Epithelial cell of proximal tubule (primary cell): Measurements from ENCODE around the gene PRRX2. TPM values are rescaled to one million over a fixed set of nuclear protein-coding genes. Genes with fewer than 3 reads are reported as not detected.

ENCODE experiments used
- DNase-seq: peaks from one replicate; pipeline ENCODE4 v3.0.0-alpha.2; 2011; ENCODE audit warnings: low read depth
- H3K4me3 ChIP-seq: 2 replicates; pipeline ENCODE4 v1.5.1; 2011; ENCODE audit warnings: low read depth, mild to moderate bottlenecking, low read length
- total RNA-seq: library from RNA; depleted of rRNA; stranded (reverse); fragments of >200 nt; gene quantifications from 2 replicates; pipeline ENCODE4 v1.2.3, GENCODE V29; 2015
- TF ChIP-seq, protein P1 (sequence below): conservative IDR thresholded peaks from 2 replicates; pipeline ENCODE4 v1.5.1; 2012; ENCODE audit warnings: low read depth, mild to moderate bottlenecking, low read length

PRRX2 gene
- total RNA-seq, 1 donor from 2014 or later, result 0.17 TPM

DNA sequence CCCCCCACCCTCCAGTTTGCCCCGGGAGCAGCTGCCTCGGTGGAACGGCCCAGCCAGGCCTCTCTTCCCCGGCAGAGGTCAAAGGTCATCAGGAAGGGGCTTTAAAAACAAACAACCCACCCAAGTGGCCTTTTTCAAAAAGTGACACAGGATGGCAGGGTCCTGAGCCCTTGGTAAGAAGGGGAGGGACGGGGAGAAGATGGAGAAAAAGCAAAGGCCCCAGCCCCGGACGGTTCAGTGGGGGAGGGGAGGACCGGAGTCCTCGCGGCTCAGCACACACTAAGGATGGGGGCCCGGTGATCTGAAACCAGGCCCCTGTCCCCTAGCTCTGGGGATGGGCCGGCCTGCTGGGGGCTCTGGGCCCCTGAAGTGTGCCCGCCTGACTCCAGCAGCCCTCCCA, 1.1 kb downstream of the PRRX2 start:
- H3K4me3 ChIP-seq, result no peak overlapping the region
- TF ChIP-seq, protein P1, sequence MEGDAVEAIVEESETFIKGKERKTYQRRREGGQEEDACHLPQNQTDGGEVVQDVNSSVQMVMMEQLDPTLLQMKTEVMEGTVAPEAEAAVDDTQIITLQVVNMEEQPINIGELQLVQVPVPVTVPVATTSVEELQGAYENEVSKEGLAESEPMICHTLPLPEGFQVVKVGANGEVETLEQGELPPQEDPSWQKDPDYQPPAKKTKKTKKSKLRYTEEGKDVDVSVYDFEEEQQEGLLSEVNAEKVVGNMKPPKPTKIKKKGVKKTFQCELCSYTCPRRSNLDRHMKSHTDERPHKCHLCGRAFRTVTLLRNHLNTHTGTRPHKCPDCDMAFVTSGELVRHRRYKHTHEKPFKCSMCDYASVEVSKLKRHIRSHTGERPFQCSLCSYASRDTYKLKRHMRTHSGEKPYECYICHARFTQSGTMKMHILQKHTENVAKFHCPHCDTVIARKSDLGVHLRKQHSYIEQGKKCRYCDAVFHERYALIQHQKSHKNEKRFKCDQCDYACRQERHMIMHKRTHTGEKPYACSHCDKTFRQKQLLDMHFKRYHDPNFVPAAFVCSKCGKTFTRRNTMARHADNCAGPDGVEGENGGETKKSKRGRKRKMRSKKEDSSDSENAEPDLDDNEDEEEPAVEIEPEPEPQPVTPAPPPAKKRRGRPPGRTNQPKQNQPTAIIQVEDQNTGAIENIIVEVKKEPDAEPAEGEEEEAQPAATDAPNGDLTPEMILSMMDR, result no peak

DNA sequence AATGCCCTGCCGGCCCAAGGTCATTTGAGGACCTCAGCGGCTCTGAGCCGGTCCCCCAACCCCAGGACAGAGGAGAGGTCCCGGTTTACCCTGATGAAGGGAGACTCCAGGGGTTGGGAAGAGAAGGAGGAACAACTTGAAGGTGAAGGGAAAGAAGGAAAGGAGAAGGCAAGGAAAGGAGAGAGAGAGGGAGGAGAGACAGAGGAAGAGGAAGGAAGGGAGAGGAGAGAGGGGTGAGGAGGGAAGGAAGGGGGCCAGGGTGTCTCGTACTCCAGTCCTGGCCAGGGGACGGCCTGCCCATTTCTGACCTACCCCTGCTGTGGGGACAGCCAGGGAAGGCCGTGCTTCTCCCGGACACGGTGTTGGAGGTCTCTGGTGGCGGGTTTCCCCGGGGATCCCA, 1.9 kb downstream of the PRRX2 start:
- no peak for DNase-seq
- TF ChIP-seq, protein P1, result no peak
- no peak overlapping the region for H3K4me3 ChIP-seq

More for the DNA sequence above, 1.1 kb downstream of the PRRX2 start:
- no peak for DNase-seq

DNA sequence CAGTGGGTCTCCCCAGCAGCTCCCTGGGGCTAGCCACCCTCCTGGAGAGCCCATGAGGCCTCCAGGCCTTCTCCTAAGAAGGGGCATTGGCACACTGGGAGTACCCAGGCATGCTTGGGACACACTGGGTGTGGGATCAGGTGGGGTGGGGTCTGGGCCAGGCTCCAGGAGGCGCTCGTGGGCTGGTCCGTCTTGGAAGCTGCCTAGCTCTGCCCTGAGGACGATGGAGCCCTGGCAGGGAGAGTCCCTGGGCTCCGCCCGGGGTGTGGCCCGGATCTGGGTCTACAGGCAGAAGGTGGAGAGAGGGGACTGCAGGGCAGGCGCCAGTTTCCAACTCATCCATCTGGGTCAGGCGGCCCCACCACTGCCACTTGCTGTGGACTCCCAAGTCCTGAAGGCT, 2.4 kb downstream of the PRRX2 start:
- TF ChIP-seq, protein P1, result no peak
- DNase-seq, result no peak
- H3K4me3 ChIP-seq, result no peak overlapping the region

DNA sequence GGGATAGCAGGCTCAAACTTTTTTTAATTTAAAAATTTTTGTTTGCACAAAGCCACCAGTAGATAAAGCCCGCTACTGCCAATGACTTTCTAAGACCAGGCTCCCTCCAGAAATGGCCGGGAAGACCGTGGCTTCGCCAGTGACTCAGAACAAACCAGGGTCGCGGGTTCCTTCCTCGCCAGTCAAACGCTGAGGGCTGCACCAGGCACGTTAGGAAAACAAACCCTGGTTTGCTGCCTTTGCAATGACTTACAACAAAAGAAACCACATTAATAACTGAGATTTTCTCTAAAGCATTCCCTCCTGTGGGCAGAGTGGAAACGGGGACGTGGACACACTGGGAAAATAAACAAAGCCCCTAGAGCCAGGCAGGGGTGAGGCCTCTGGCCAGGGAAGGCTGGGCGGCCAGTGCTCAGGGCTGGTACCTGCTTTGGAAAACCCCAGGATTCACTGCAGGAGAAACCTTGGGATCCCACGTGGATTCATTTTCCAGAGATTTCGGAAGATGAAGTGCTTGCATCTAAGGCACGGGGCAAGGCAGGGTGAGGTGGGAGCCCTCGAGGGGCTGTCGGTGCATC, 3.8 kb downstream of the PRRX2 start:
- TF ChIP-seq, protein P1, result no peak
- DNase-seq, result no peak
- H3K4me3 ChIP-seq, result no peak overlapping the region

DNA sequence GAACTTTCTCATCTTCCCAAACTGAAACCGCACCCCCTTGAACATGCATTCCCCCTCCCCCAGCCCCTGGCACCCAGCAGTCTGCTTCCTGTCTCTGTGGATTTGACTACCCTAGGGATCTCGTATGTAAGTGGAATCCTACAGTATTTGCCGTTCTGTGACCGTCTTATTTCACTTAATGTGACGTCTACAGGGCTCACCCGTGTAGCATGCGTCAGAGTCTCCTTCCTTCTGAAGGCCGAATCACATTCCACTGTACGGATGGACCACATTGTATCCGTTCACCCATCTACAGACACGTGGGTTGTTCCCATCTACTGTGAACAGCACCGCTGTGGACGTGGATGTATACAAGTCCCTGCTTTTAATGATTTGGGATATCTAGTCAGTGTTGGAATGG, 4.5 kb downstream of the PRRX2 start:
- no peak overlapping the region for H3K4me3 ChIP-seq
- TF ChIP-seq, protein P1, result no peak
- DNase-seq, result no peak

DNA sequence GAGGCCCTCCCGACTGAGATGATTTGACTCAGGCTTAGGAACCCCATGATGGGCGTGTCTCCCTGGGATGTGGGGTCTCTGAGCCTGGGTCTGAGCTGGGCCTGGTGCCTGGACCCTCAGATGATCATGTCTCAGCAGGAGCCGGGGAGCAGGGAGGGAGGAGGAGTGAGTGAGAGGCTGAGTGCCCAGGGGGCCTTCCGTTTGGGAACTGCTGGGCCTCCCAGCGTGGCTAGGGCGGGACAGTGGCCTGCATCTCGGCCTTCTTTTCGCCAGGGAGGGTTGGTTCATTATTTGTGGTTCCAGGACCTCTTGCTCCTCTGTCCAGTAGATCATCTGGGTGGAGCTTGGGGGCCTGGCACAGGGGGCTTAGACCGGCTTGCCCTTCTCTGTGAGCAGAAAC, 5.6 kb downstream of the PRRX2 start:
- H3K4me3 ChIP-seq, result no peak overlapping the region
- TF ChIP-seq, protein P1, result no peak
- no peak for DNase-seq

DNA sequence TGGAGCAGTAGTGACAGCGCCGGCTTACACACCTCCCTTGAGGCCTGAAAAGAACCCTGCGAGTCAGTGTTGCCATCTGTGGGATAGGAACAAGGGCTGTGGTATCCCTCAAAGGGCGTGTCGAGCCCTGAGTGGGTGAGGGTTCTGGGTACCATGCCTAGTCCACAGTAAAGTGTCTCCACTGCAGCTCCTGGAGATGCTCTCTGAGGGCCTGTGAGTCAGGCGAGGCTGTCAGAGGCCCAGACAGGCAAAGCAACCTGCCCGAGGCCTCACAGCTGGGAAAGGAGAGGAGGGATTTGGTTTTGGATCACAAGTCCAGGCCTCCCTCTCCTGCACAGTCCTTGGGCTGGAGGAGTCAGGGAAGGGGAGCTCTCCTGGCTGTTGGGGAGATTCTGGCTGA, 6.1 kb downstream of the PRRX2 start:
- no peak overlapping the region for H3K4me3 ChIP-seq
- DNase-seq, result no peak
- TF ChIP-seq, protein P1, result no peak
